ENCODE results near the gene LRRC55. TPM values are rescaled to one million over a fixed set of nuclear protein-coding genes. Genes with fewer than 3 reads are reported as not detected.

The LRRC55 gene
- total RNA-seq, 1 experiment from 2014 or later, result not detected

- Histone ChIP-seq H4K20me1 (ENCODE audit: insufficient read depth, low read depth, low read length) (no peaks in the 10 kb centered on the region), H3K36me3 (ENCODE audit: insufficient read depth, low read length) (no peaks in the 10 kb centered on the region), H3K9me3 (ENCODE audit: low read length) (no peaks in the 10 kb centered on the region), H3K4me3 (ENCODE audit: low read length) (no peak overlapping the region), H3K4me1 (ENCODE audit: low read length) (no peaks in the 10 kb centered on the region), H3K4me2 (ENCODE audit: low read depth, low read length, poor library complexity, severe bottlenecking) (no peak overlapping the region), H3K9me2 (replicated peaks; ENCODE audit: insufficient read depth, low read length) (no peaks in the 10 kb centered on the region), H3K27ac (ENCODE audit: low read length) (no peak overlapping the region), H3K9ac (ENCODE audit: low read length) (no peak overlapping the region), H3K79me2 (ENCODE audit: low read length) (no peaks in the 10 kb centered on the region), H2AFZ (ENCODE audit: low read length) (no peak overlapping the region), H3K27me3 (ENCODE audit: low read length) (no peaks in the 10 kb centered on the region)
- DNase-seq, result no peak
Measured at GRCh38 chr11:57235761-57236703, 54.3 kb downstream of the LRRC55 start.

GRCh38 chr11:57237204-57237681, 55.5 kb downstream of the LRRC55 start, which contains the start of gene APLNR:
APLNR (minus strand) TSS chr11:57237250; CDS start chr11:57237004, 246 bp downstream.
- H3K9me2 ChIP-seq (replicated peaks; ENCODE audit: insufficient read depth, low read length), result no peaks in the 10 kb centered on the region
- no peak within 1 kb of the TSS for H3K27ac ChIP-seq (ENCODE audit: low read length)
- no peaks in the 10 kb centered on the region for H3K79me2 ChIP-seq (ENCODE audit: low read length)
- no peak within 1 kb of the TSS for H3K4me3 ChIP-seq (ENCODE audit: low read length)
- no peaks in the 10 kb centered on the region for H3K27me3 ChIP-seq (ENCODE audit: low read length)
- H3K9ac ChIP-seq (ENCODE audit: low read length), result no peak within 1 kb of the TSS
- no peak within 1 kb of the TSS for H3K4me2 ChIP-seq (ENCODE audit: low read depth, low read length, poor library complexity, severe bottlenecking)
- no peaks in the 10 kb centered on the region for H3K4me1 ChIP-seq (ENCODE audit: low read length)
- no peaks in the 10 kb centered on the region for H3K36me3 ChIP-seq (ENCODE audit: insufficient read depth, low read length)
- H2AFZ ChIP-seq (ENCODE audit: low read length), result no peak within 1 kb of the TSS
- no peak for DNase-seq
- no peaks in the 10 kb centered on the region for H4K20me1 ChIP-seq (ENCODE audit: insufficient read depth, low read depth, low read length)
- no peaks in the 10 kb centered on the region for H3K9me3 ChIP-seq (ENCODE audit: low read length)

GRCh38 chr11:57239348-57239747, 57.6 kb downstream of the LRRC55 start:
- no peak overlapping the region for H3K4me2 ChIP-seq (ENCODE audit: low read depth, low read length, poor library complexity, severe bottlenecking)
- DNase-seq, result no peak

GRCh38 chr11:57240007-57240406, 58.3 kb downstream of the LRRC55 start:
- no peaks in the 10 kb centered on the region for H3K4me1 ChIP-seq (ENCODE audit: low read length)
- no peak for DNase-seq
- H4K20me1 ChIP-seq (ENCODE audit: insufficient read depth, low read depth, low read length), result no peaks in the 10 kb centered on the region
- no peak overlapping the region for H3K9ac ChIP-seq (ENCODE audit: low read length)
- H3K4me2 ChIP-seq (ENCODE audit: low read depth, low read length, poor library complexity, severe bottlenecking), result no peak overlapping the region
- no peaks in the 10 kb centered on the region for H3K36me3 ChIP-seq (ENCODE audit: insufficient read depth, low read length)
- H3K27me3 ChIP-seq (ENCODE audit: low read length), result no peaks in the 10 kb centered on the region
- no peaks in the 10 kb centered on the region for H3K79me2 ChIP-seq (ENCODE audit: low read length)
- H2AFZ ChIP-seq (ENCODE audit: low read length), result no peak overlapping the region
- no peaks in the 10 kb centered on the region for H3K9me2 ChIP-seq (replicated peaks; ENCODE audit: insufficient read depth, low read length)
- no peak overlapping the region for H3K4me3 ChIP-seq (ENCODE audit: low read length)
- no peaks in the 10 kb centered on the region for H3K9me3 ChIP-seq (ENCODE audit: low read length)
- H3K27ac ChIP-seq (ENCODE audit: low read length), result no peak overlapping the region

More at GRCh38 chr11:57239348-57239747, 57.6 kb downstream of the LRRC55 start:
- H3K4me3 ChIP-seq (ENCODE audit: low read length), result no peak overlapping the region
- H3K9ac ChIP-seq (ENCODE audit: low read length), result no peak overlapping the region
- no peaks in the 10 kb centered on the region for H4K20me1 ChIP-seq (ENCODE audit: insufficient read depth, low read depth, low read length)
- no peaks in the 10 kb centered on the region for H3K4me1 ChIP-seq (ENCODE audit: low read length)
- no peaks in the 10 kb centered on the region for H3K9me3 ChIP-seq (ENCODE audit: low read length)
- no peak overlapping the region for H3K27ac ChIP-seq (ENCODE audit: low read length)
- no peak overlapping the region for H2AFZ ChIP-seq (ENCODE audit: low read length)
- H3K79me2 ChIP-seq (ENCODE audit: low read length), result no peaks in the 10 kb centered on the region
- no peaks in the 10 kb centered on the region for H3K9me2 ChIP-seq (replicated peaks; ENCODE audit: insufficient read depth, low read length)
- H3K27me3 ChIP-seq (ENCODE audit: low read length), result no peaks in the 10 kb centered on the region
- no peaks in the 10 kb centered on the region for H3K36me3 ChIP-seq (ENCODE audit: insufficient read depth, low read length)

- no peaks in the 10 kb centered on the region for H4K20me1 ChIP-seq (ENCODE audit: insufficient read depth, low read depth, low read length)
- H3K4me2 ChIP-seq (ENCODE audit: low read depth, low read length, poor library complexity, severe bottlenecking), result no peak overlapping the region
- no peaks in the 10 kb centered on the region for H3K36me3 ChIP-seq (ENCODE audit: insufficient read depth, low read length)
- H3K79me2 ChIP-seq (ENCODE audit: low read length), result no peaks in the 10 kb centered on the region
- no peak for DNase-seq
- H2AFZ ChIP-seq (ENCODE audit: low read length), result no peak overlapping the region
- H3K27ac ChIP-seq (ENCODE audit: low read length), result no peak overlapping the region
- H3K9ac ChIP-seq (ENCODE audit: low read length), result no peak overlapping the region
- no peaks in the 10 kb centered on the region for H3K9me3 ChIP-seq (ENCODE audit: low read length)
- H3K4me3 ChIP-seq (ENCODE audit: low read length), result no peak overlapping the region
- no peaks in the 10 kb centered on the region for H3K4me1 ChIP-seq (ENCODE audit: low read length)
- H3K27me3 ChIP-seq (ENCODE audit: low read length), result no peaks in the 10 kb centered on the region
- no peaks in the 10 kb centered on the region for H3K9me2 ChIP-seq (replicated peaks; ENCODE audit: insufficient read depth, low read length)
Measured at GRCh38 chr11:57240757-57241156, 59.0 kb downstream of the LRRC55 start.

Other genes with a start within 250 kb of the LRRC55 start
- gene OR5AK2, start 193.0 kb upstream of the LRRC55 start, total RNA-seq (2014; rRNA removed; shearing (Covaris generic); ENCODE audit: low replicate concordance), result not detected in 2 replicates
- gene APLNR, start 55.3 kb downstream of the LRRC55 start, total RNA-seq (2014; rRNA removed; shearing (Covaris generic); ENCODE audit: low replicate concordance), result not detected in 2 replicates
- gene TNKS1BP1, start 143.0 kb downstream of the LRRC55 start, total RNA-seq (2014; rRNA removed; shearing (Covaris generic); ENCODE audit: low replicate concordance), result 11.6 and 21.9 TPM in 2 replicates
- gene SSRP1, start 153.9 kb downstream of the LRRC55 start, total RNA-seq (2014; rRNA removed; shearing (Covaris generic); ENCODE audit: low replicate concordance), result 79.9 and 111 TPM in 2 replicates
- not detected in 2 replicates for gene P2RX3, start 156.4 kb downstream of the LRRC55 start, total RNA-seq (2014; rRNA removed; shearing (Covaris generic); ENCODE audit: low replicate concordance)
- not detected in 2 replicates for gene PRG3, start 199.2 kb downstream of the LRRC55 start, total RNA-seq (2014; rRNA removed; shearing (Covaris generic); ENCODE audit: low replicate concordance)
- not detected in 2 replicates for gene PRG2, start 208.7 kb downstream of the LRRC55 start, total RNA-seq (2014; rRNA removed; shearing (Covaris generic); ENCODE audit: low replicate concordance)
- 56.6 and 69.3 TPM in 2 replicates for gene SLC43A3, start 245.2 kb downstream of the LRRC55 start, total RNA-seq (2014; rRNA removed; shearing (Covaris generic); ENCODE audit: low replicate concordance)